GM23338 (cell line): ENCODE results near the gene PKN3. TPM values are rescaled to one million over a fixed set of nuclear protein-coding genes. Genes with fewer than 3 reads are reported as not detected.

ENCODE experiments used
- ATAC-seq: fragments of 200-7000 bp; cut with Tn5 transposase; 3 replicates; pipeline ENCODE4 v1.9.1; 2020
- DNase-seq: peaks from one replicate; pipeline ENCODE4 v3.0.0-alpha.2; 2015; ENCODE audit warnings: low spot score
- H2AFZ ChIP-seq: fragments of 200-600 bp; sonication (generic); 2 replicates; pipeline ENCODE4 v1.8.0; 2016; ENCODE audit warnings: antibody characterized with exemption, mild to moderate bottlenecking, moderate library complexity
- H3F3A ChIP-seq: fragments of 200-600 bp; sonication (generic); replicated peaks from 2 replicates; pipeline ENCODE4 v1.8.0; 2017; ENCODE audit warnings: antibody characterized with exemption, mixed run types, low read depth
- H3K27ac ChIP-seq: fragments of 200-600 bp; sonication (generic); 2 replicates; pipeline ENCODE4 v1.6.1; 2016; ENCODE audit warnings: low read depth
- H3K27me3 ChIP-seq: fragments of 200-600 bp; sonication (generic); 2 replicates; pipeline ENCODE4 v1.8.0; 2016; ENCODE audit warnings: mild to moderate bottlenecking, mixed run types, moderate library complexity; ENCODE audit not compliant: insufficient read depth
- H3K36me3 ChIP-seq: fragments of 200-600 bp; sonication (generic); 2 replicates; pipeline ENCODE4 v1.8.0; 2016; ENCODE audit warnings: mild to moderate bottlenecking; ENCODE audit not compliant: insufficient read depth
- H3K4me1 ChIP-seq: fragments of 200-600 bp; sonication (generic); 2 replicates; pipeline ENCODE4 v1.8.0; 2016; ENCODE audit warnings: mild to moderate bottlenecking, moderate library complexity; ENCODE audit not compliant: insufficient read depth
- H3K4me2 ChIP-seq: fragments of 200-600 bp; sonication (generic); 2 replicates; pipeline ENCODE4 v1.7.1; 2017; ENCODE audit warnings: mixed run types
- H3K4me3 ChIP-seq: fragments of 200-600 bp; sonication (generic); 2 replicates; pipeline ENCODE4 v1.6.1; 2016; ENCODE audit warnings: mixed run types
- H3K79me2 ChIP-seq: fragments of 200-600 bp; sonication (generic); replicated peaks from 2 replicates; pipeline ENCODE4 v1.8.0; 2017; ENCODE audit warnings: mild to moderate bottlenecking; ENCODE audit not compliant: insufficient read depth
- H3K9me2 ChIP-seq: fragments of 200-600 bp; sonication (generic); 2 replicates; pipeline ENCODE4 v1.8.0; 2017; ENCODE audit not compliant: insufficient read depth
- H4K20me1 ChIP-seq: fragments of 200-600 bp; sonication (generic); replicated peaks from 2 replicates; pipeline ENCODE4 v1.8.0; 2017; ENCODE audit warnings: mild to moderate bottlenecking; ENCODE audit not compliant: insufficient read depth
- H3K27ac Mint-ChIP-seq: 2 replicates; pipeline ENCODE4 v1.8.0; 2020; ENCODE audit warnings: inconsistent platforms, mild to moderate bottlenecking, moderate library complexity, mixed read lengths
- H3K27me3 Mint-ChIP-seq: 3 replicates; pipeline ENCODE4 v1.8.0; 2022; ENCODE audit warnings: low read depth, mild to moderate bottlenecking, moderate library complexity, mixed read lengths, inconsistent platforms; ENCODE audit not compliant: insufficient read depth, poor library complexity
- H3K36me3 Mint-ChIP-seq: 3 replicates; pipeline ENCODE4 v1.8.0; 2021; ENCODE audit warnings: low read depth, mild to moderate bottlenecking, inconsistent platforms, moderate library complexity, mixed read lengths
- H3K4me1 Mint-ChIP-seq: 3 replicates; pipeline ENCODE4 v1.8.0; 2020; ENCODE audit warnings: mild to moderate bottlenecking, inconsistent platforms, mixed read lengths
- H3K4me3 Mint-ChIP-seq: 3 replicates; pipeline ENCODE4 v1.8.0; 2021; ENCODE audit warnings: moderate library complexity, mild to moderate bottlenecking, inconsistent platforms, mixed read lengths
- H3K9me3 Mint-ChIP-seq: 3 replicates; pipeline ENCODE4 v1.8.0; 2020; ENCODE audit warnings: moderate library complexity, mild to moderate bottlenecking, inconsistent platforms, mixed read lengths
- CREB1 ChIP-seq: fragments of 250-450 bp; sonication (Bioruptor Pico); IDR thresholded peaks from 2 replicates; pipeline ENCODE4 v1.5.0; 2020; ENCODE audit warnings: low read depth, mild to moderate bottlenecking, moderate library complexity
- EZH2 ChIP-seq: fragments of 200-600 bp; sonication (generic); IDR thresholded peaks from one replicate; pipeline ENCODE4 v1.8.0; 2017; ENCODE audit warnings: antibody characterized with exemption, mild to moderate bottlenecking, low read depth; ENCODE audit not compliant: unreplicated experiment
- EZH2phosphoT487 ChIP-seq: fragments of 200-600 bp; sonication (generic); IDR thresholded peaks from one replicate; pipeline ENCODE4 v1.8.1; 2018; ENCODE audit warnings: antibody characterized with exemption; ENCODE audit not compliant: unreplicated experiment
- JUNB ChIP-seq: IDR thresholded peaks from one replicate; pipeline ENCODE4 v1.6.1; 2016; ENCODE audit warnings: antibody characterized with exemption; ENCODE audit not compliant: unreplicated experiment
- NANOG ChIP-seq: IDR thresholded peaks from 2 replicates; pipeline ENCODE4 v1.6.1; 2016; ENCODE audit warnings: antibody characterized with exemption, borderline replicate concordance
- POLR2AphosphoS5 ChIP-seq: IDR thresholded peaks from 2 replicates; pipeline ENCODE4 v1.6.1; 2016; ENCODE audit warnings: antibody characterized with exemption, low read depth
- STAT1 ChIP-seq: IDR thresholded peaks from one replicate; pipeline ENCODE4 v1.6.1; 2016; ENCODE audit warnings: antibody characterized with exemption; ENCODE audit not compliant: unreplicated experiment
- ZNF114 ChIP-seq: fragments of 250-450 bp; sonication (Bioruptor Pico); IDR thresholded peaks from 2 replicates; pipeline ENCODE4 v1.5.0; 2020; ENCODE audit warnings: mild to moderate bottlenecking, moderate library complexity
- ZNF331 ChIP-seq: fragments of 250-450 bp; sonication (Bioruptor Pico); IDR thresholded peaks from 2 replicates; pipeline ENCODE4 v1.5.0; 2020; ENCODE audit warnings: low read depth, mild to moderate bottlenecking, moderate library complexity
- polyA plus RNA-seq: library from polyadenylated mRNA; unstranded; fragments of >200 nt; fragmentation: Nextera tagmentation; extraction: Ambion mirVana; gene quantifications from 2 replicates; pipeline ENCODE4 v1.2.1, GENCODE V29; 2016
- total RNA-seq: library from RNA; depleted of rRNA; stranded (reverse); fragments of >200 nt; shearing (Covaris generic); gene quantifications from 2 replicates; pipeline ENCODE4 v1.2.3, GENCODE V29; 2014
- TF ChIP-seq, protein P1 (sequence below): IDR thresholded peaks from 2 replicates; pipeline ENCODE4 v1.6.1; 2016; ENCODE audit warnings: antibody characterized with exemption
- TF ChIP-seq, protein P2 (sequence below): IDR thresholded peaks from one replicate; pipeline ENCODE4 v1.6.1; 2018; ENCODE audit warnings: antibody characterized with exemption; ENCODE audit not compliant: unreplicated experiment
- TF ChIP-seq, protein P3 (sequence below), 2 experiments: fragments of 200-600 bp in 1 of 2; sonication (generic) in 1 of 2; conservative IDR thresholded peaks; 2 replicates each; pipeline versions ENCODE4 v1.5.1 to v1.6.1; 2016 to 2017; ENCODE audit warnings: antibody characterized with exemption in 2 of 2, low read depth in 2 of 2, mild to moderate bottlenecking in 2 of 2, moderate library complexity in 1 of 2

Gene PKN3
- total and polyA plus RNA-seq, 2 experiments from 2014 or later = 6.2 to 17.7 TPM

DNA sequence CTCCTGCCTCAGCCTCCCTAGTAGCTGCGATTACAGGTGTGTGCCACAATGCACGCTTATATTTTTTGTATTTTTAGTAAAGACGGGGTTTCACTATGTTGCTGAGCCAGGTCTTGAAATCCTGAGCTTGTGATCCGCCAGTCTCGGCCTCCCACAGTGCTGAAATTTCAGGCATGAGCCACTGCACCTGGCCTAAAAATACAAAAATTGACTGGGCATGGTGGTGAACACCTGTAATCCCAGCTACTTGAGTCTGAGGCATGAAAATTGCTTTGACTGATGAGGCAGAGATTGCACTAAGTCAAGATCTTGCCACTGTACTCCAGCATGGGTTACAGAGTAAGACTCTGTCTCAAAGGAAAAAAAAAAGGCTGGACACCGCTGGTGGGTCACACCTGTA is 32.5 kb upstream of the PKN3 start (continued):
- TF ChIP-seq, protein P1, sequence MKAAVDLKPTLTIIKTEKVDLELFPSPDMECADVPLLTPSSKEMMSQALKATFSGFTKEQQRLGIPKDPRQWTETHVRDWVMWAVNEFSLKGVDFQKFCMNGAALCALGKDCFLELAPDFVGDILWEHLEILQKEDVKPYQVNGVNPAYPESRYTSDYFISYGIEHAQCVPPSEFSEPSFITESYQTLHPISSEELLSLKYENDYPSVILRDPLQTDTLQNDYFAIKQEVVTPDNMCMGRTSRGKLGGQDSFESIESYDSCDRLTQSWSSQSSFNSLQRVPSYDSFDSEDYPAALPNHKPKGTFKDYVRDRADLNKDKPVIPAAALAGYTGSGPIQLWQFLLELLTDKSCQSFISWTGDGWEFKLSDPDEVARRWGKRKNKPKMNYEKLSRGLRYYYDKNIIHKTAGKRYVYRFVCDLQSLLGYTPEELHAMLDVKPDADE = no peak
- no peak for TF ChIP-seq POLR2AphosphoS5

DNA sequence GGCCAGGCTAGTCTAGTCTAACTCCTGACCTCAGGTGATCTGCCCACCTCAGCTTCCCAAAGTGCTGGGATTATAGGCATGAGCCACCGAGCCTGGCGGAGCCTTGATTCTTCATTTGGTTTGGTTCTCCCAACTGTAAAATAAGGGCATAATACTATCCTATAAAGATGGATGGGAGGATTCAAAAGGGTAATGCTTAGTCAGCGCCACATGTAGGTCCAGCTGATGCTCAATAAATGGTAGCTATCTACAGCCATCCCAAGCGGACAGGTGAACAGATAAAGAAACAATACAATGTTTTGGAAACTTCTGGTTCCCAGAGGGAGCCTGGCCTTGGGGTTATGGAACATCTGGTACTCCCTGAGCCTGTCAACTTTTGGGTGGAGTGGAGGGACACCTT is 26.9 kb upstream of the PKN3 start:
- no peaks in the 10 kb centered on the region for H3K4me1 ChIP-seq
- no peaks in the 10 kb centered on the region; the same call in 2 of the 3 replicates for H3K9me3 Mint-ChIP-seq
- no peak for TF ChIP-seq ZNF331
- TF ChIP-seq, protein P2, sequence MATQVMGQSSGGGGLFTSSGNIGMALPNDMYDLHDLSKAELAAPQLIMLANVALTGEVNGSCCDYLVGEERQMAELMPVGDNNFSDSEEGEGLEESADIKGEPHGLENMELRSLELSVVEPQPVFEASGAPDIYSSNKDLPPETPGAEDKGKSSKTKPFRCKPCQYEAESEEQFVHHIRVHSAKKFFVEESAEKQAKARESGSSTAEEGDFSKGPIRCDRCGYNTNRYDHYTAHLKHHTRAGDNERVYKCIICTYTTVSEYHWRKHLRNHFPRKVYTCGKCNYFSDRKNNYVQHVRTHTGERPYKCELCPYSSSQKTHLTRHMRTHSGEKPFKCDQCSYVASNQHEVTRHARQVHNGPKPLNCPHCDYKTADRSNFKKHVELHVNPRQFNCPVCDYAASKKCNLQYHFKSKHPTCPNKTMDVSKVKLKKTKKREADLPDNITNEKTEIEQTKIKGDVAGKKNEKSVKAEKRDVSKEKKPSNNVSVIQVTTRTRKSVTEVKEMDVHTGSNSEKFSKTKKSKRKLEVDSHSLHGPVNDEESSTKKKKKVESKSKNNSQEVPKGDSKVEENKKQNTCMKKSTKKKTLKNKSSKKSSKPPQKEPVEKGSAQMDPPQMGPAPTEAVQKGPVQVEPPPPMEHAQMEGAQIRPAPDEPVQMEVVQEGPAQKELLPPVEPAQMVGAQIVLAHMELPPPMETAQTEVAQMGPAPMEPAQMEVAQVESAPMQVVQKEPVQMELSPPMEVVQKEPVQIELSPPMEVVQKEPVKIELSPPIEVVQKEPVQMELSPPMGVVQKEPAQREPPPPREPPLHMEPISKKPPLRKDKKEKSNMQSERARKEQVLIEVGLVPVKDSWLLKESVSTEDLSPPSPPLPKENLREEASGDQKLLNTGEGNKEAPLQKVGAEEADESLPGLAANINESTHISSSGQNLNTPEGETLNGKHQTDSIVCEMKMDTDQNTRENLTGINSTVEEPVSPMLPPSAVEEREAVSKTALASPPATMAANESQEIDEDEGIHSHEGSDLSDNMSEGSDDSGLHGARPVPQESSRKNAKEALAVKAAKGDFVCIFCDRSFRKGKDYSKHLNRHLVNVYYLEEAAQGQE = no peak
- TF ChIP-seq STAT1 = no peak
- TF ChIP-seq CREB1 (CRISPR knock-in tag) = no peak
- no peak for TF ChIP-seq EZH2
- TF ChIP-seq ZNF114 (CRISPR knock-in tag) = no peak
- TF ChIP-seq POLR2AphosphoS5 = no peak
- TF ChIP-seq, protein P1 = no peak
- TF ChIP-seq JUNB = no peak
- TF ChIP-seq EZH2phosphoT487 = no peak
- TF ChIP-seq NANOG = no peak
- TF ChIP-seq, protein P3, sequence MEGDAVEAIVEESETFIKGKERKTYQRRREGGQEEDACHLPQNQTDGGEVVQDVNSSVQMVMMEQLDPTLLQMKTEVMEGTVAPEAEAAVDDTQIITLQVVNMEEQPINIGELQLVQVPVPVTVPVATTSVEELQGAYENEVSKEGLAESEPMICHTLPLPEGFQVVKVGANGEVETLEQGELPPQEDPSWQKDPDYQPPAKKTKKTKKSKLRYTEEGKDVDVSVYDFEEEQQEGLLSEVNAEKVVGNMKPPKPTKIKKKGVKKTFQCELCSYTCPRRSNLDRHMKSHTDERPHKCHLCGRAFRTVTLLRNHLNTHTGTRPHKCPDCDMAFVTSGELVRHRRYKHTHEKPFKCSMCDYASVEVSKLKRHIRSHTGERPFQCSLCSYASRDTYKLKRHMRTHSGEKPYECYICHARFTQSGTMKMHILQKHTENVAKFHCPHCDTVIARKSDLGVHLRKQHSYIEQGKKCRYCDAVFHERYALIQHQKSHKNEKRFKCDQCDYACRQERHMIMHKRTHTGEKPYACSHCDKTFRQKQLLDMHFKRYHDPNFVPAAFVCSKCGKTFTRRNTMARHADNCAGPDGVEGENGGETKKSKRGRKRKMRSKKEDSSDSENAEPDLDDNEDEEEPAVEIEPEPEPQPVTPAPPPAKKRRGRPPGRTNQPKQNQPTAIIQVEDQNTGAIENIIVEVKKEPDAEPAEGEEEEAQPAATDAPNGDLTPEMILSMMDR (conservative IDR thresholded peaks at IDR 0.05; ENCODE audit: low read depth in 2 of 2) = no peak

More for the DNA sequence above, 26.9 kb upstream of the PKN3 start:
- ATAC-seq (no peak), DNase-seq (no peak)
- no peak overlapping the region for H3K27ac Mint-ChIP-seq
- Histone ChIP-seq H2AFZ (no peak overlapping the region), H3K9me2 (no peaks in the 10 kb centered on the region), H3K27ac (no peak overlapping the region), H3K27me3 (no peaks in the 10 kb centered on the region), H3K4me2 (no peak overlapping the region), H3F3A (no peaks in the 10 kb centered on the region), H3K79me2 (no peaks in the 10 kb centered on the region), H4K20me1 (no peaks in the 10 kb centered on the region), H3K4me3 (no peak overlapping the region), H3K36me3 (no peaks in the 10 kb centered on the region)
- H3K27me3 Mint-ChIP-seq = peaks cover 6% of the 10 kb centered on the region
- no peak overlapping the region for H3K4me3 Mint-ChIP-seq
- no peaks in the 10 kb centered on the region for H3K4me1 Mint-ChIP-seq
- H3K36me3 Mint-ChIP-seq = no peaks in the 10 kb centered on the region
